ENCODE results near the gene MED12L. TPM values are rescaled to one million over a fixed set of nuclear protein-coding genes. Genes with fewer than 3 reads are reported as not detected.

MED12L gene
- total RNA-seq, 4 donors from 2014 or later = under 0.01 to 0.34 (median 0.27) TPM

DNA sequence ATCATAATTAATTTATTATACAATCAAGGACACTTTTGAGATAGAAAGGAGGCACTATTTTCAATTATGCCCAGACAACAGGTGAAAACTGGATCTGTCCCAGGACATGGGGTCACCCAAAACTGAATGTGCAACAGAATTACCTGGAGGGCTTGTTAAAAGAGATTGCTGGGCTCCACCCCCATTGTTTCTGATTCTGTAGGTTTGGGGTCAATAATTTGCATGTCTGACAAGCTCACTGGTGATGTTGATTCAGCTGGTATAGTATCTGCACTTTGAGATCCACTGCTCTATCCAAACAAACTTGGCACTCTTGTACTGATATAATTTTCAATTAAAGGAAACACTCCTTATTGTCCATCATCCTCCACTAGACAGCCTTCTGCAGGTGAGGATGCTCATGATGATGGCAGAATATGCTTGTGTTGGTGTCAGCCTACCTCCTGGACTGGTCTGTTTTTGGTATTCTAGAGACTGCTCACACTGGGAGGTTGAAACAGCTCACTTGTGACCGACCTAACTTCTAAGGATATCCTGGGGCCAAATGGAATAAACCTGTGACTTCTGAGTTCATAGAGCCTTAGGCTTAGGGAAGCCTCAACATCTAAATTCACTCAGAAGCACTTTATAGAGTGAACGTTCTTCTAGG is 190.7 kb downstream of the MED12L start:
- TF ChIP-seq CTCF (IDR thresholded peaks at IDR 0.05; ENCODE audit: low read depth) = no peak

DNA sequence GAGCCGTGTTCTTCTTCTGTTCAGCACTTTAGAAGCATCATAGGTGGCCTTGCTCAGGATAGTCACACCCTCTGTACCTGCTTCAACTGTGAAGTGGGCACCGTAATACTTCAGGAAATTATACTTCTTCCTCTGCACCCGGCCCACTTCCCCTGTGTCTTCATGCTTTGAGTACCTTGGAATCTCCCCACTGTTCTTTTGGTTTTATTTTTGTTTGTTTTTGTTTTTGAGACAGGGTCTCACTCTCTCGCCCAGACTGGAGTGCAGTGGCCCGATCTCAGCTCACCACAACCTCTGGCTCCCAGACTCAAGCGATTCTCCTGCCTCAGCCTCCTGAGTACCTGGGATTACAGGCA is 191.2 kb downstream of the MED12L start:
- TF ChIP-seq CTCF (IDR thresholded peaks at IDR 0.05; ENCODE audit: low read depth) = no peak

- no peak for TF ChIP-seq CTCF (IDR thresholded peaks at IDR 0.05; ENCODE audit: low read depth)
Measured at GRCh38 chr3:151278230-151278629, 192.8 kb downstream of the MED12L start, which contains the start of gene P2RY14. TSS of gene P2RY14 (minus strand) at chr3:151278542. CDS start at chr3:151214316, 64,226 bp downstream.

- TF ChIP-seq CTCF (IDR thresholded peaks at IDR 0.05; ENCODE audit: low read depth) = no peak
Measured at GRCh38 chr3:151281671-151282324, 196.3 kb downstream of the MED12L start.

GRCh38 chr3:151282921-151283320 is 197.5 kb downstream of the MED12L start:
- TF ChIP-seq CTCF (IDR thresholded peaks at IDR 0.05; ENCODE audit: low read depth) = no peak

- TF ChIP-seq CTCF (IDR thresholded peaks at IDR 0.05; ENCODE audit: low read depth) = no peak
Measured at GRCh38 chr3:151283387-151283786, 197.9 kb downstream of the MED12L start.

DNA sequence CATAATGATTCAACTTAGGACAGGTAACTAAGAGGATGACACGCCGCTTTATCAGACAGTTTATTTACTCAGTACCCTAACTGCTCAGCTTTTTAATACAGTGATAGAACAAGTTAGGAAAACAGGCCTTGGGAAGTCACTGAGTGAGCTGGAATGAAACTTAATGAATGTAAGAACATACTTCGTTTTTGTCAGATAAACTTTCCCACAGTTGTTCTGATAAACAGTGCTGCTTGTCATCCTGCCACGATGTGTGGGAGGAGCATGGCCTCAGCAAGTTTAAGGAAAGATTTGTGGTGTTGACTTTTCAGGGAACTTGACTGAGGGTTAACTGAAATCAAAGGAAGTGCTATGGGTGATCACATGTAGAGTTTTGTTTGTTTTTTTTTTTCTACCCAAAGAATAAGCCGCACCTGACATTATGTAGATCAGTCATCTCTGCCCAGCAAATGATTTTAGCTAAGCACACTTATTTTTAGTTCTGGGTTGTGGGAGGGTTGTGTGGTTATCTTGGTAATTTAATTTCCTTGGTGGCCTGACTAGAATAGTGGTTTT is 198.5 kb downstream of the MED12L start:
- TF ChIP-seq CTCF (IDR thresholded peaks at IDR 0.05; ENCODE audit: low read depth) = no peak
